Measurements from ENCODE around the gene OR6K6.

OR6K6 gene

GRCh38 chr1:158803678-158804077, 49.2 kb downstream of the OR6K6 start:
- DNase-seq = no peak

Data from NCI-H1694 (cell line).